MM.1S (cell line): Measurements from ENCODE around the gene ETAA1.

Source experiments
- DNase-seq: peaks from one replicate; pipeline ENCODE4 v3.0.0-alpha.2; 2015
- H2AFZ ChIP-seq: fragments of 300-600 bp; sonication (generic); 2 replicates; pipeline ENCODE4 v1.6.0; 2016; ENCODE audit warnings: antibody characterized with exemption, low read length
- H3F3A ChIP-seq: fragments of 300-600 bp; sonication (generic); 2 replicates; pipeline ENCODE4 v1.6.1; 2016; ENCODE audit warnings: mild to moderate bottlenecking, antibody characterized with exemption, low read length, moderate library complexity, mixed read lengths; ENCODE audit not compliant: insufficient read depth
- H3K27ac ChIP-seq: fragments of 300-600 bp; sonication (generic); 2 replicates; pipeline ENCODE4 v1.5.1; 2016; ENCODE audit warnings: mild to moderate bottlenecking, low read length
- H3K27me3 ChIP-seq: fragments of 300-600 bp; sonication (generic); replicated peaks from 2 replicates; pipeline ENCODE4 v1.6.0; 2016; ENCODE audit warnings: low read length; ENCODE audit not compliant: insufficient read depth
- H3K36me3 ChIP-seq: fragments of 300-600 bp; sonication (generic); replicated peaks from 2 replicates; pipeline ENCODE4 v1.6.1; 2016; ENCODE audit warnings: mild to moderate bottlenecking, low read length, mixed read lengths; ENCODE audit not compliant: insufficient read depth
- H3K4me1 ChIP-seq: fragments of 300-600 bp; sonication (generic); 2 replicates; pipeline ENCODE4 v1.6.1; 2016; ENCODE audit warnings: low read length, mixed read lengths
- H3K4me2 ChIP-seq: fragments of 300-600 bp; sonication (generic); 2 replicates; pipeline ENCODE4 v1.6.0; 2016; ENCODE audit warnings: low read depth, low read length
- H3K4me3 ChIP-seq: fragments of 300-600 bp; sonication (generic); 2 replicates; pipeline ENCODE4 v1.5.1; 2016; ENCODE audit warnings: low read length, mixed read lengths
- H3K79me2 ChIP-seq: fragments of 300-600 bp; sonication (generic); 2 replicates; pipeline ENCODE4 v1.6.1; 2016; ENCODE audit warnings: mixed run types, low read length, mixed read lengths
- H3K9ac ChIP-seq: fragments of 300-600 bp; sonication (generic); 2 replicates; pipeline ENCODE4 v1.6.1; 2016; ENCODE audit warnings: low read length, mixed read lengths
- H3K9me2 ChIP-seq: fragments of 300-600 bp; sonication (generic); replicated peaks from 2 replicates; pipeline ENCODE4 v1.6.1; 2016; ENCODE audit warnings: mild to moderate bottlenecking, low read length, mixed read lengths; ENCODE audit not compliant: insufficient read depth
- H3K9me3 ChIP-seq: fragments of 300-600 bp; sonication (generic); replicated peaks from 2 replicates; pipeline ENCODE4 v1.6.1; 2016; ENCODE audit warnings: mild to moderate bottlenecking, low read length, mixed read lengths; ENCODE audit not compliant: insufficient read depth
- H4K20me1 ChIP-seq: fragments of 300-600 bp; sonication (generic); 2 replicates; pipeline ENCODE4 v1.6.1; 2016; ENCODE audit warnings: mild to moderate bottlenecking, low read length, moderate library complexity, mixed read lengths; ENCODE audit not compliant: insufficient read depth
- EZH2 ChIP-seq: fragments of 300-600 bp; sonication (generic); optimal IDR thresholded peaks from 2 replicates; pipeline ENCODE3; 2017; ENCODE audit warnings: low read depth, mild to moderate bottlenecking, antibody characterized with exemption, low read length, mixed read lengths
- EZH2phosphoT487 ChIP-seq: fragments of 300-600 bp; sonication (generic); IDR thresholded peaks from 2 replicates; pipeline ENCODE4 v1.6.1; 2018; ENCODE audit warnings: antibody characterized with exemption, low read length
- TF ChIP-seq, protein P1 (sequence below): fragments of 300-600 bp; sonication (generic); IDR thresholded peaks from 2 replicates; pipeline ENCODE4 v1.5.1; 2016; ENCODE audit warnings: antibody characterized with exemption, low read length, mixed read lengths

ETAA1 gene

GRCh38 chr2:67374949-67375348 lies 22.2 kb upstream of the ETAA1 start:
- no peak overlapping the region for H3K4me2 ChIP-seq
- H3K27me3 ChIP-seq: no peaks in the 10 kb centered on the region

DNA sequence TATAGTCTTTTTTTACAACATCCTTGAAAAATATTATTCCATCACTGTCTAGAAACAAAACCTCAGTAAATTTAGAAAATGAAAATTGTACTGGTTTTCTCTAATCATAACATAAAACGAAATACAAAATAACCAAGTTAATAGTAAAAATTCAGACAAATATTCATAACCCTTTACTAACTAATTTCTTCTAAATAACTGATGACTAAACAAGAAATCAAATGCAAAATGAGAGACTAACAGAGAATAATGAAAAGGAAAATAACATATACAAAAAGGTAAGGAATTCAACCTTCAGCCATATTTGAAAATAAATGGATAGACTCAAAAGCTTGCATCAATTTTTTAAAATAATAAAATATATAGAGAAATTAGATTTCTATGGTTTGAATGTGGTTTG lies 18.6 kb upstream of the ETAA1 start:
- Histone ChIP-seq H3K9me3 (no peaks in the 10 kb centered on the region), H3K79me2 (no peaks in the 10 kb centered on the region), H2AFZ (no peak overlapping the region), H3K4me2 (no peak overlapping the region), H3K36me3 (no peaks in the 10 kb centered on the region), H3K27me3 (no peaks in the 10 kb centered on the region), H3K4me3 (no peak overlapping the region), H3K27ac (no peak overlapping the region), H4K20me1 (no peaks in the 10 kb centered on the region), H3K9me2 (no peaks in the 10 kb centered on the region; the same call in 1 of the 2 replicates), H3K4me1 (no peaks in the 10 kb centered on the region), H3K9ac (no peak overlapping the region), H3F3A (no peaks in the 10 kb centered on the region)
- DNase-seq: no peak
- TF ChIP-seq, protein P1, sequence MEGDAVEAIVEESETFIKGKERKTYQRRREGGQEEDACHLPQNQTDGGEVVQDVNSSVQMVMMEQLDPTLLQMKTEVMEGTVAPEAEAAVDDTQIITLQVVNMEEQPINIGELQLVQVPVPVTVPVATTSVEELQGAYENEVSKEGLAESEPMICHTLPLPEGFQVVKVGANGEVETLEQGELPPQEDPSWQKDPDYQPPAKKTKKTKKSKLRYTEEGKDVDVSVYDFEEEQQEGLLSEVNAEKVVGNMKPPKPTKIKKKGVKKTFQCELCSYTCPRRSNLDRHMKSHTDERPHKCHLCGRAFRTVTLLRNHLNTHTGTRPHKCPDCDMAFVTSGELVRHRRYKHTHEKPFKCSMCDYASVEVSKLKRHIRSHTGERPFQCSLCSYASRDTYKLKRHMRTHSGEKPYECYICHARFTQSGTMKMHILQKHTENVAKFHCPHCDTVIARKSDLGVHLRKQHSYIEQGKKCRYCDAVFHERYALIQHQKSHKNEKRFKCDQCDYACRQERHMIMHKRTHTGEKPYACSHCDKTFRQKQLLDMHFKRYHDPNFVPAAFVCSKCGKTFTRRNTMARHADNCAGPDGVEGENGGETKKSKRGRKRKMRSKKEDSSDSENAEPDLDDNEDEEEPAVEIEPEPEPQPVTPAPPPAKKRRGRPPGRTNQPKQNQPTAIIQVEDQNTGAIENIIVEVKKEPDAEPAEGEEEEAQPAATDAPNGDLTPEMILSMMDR: no peak
- TF ChIP-seq EZH2phosphoT487: no peak
- no peak for TF ChIP-seq EZH2

More at GRCh38 chr2:67374949-67375348, 22.2 kb upstream of the ETAA1 start:
- Histone ChIP-seq H3K9me3 (no peaks in the 10 kb centered on the region), H3K27ac (no peak overlapping the region), H3K36me3 (no peaks in the 10 kb centered on the region), H3K4me1 (no peaks in the 10 kb centered on the region), H3K9me2 (no peaks in the 10 kb centered on the region; the same call in 1 of the 2 replicates), H2AFZ (no peak overlapping the region), H4K20me1 (no peaks in the 10 kb centered on the region), H3F3A (no peaks in the 10 kb centered on the region), H3K9ac (no peak overlapping the region), H3K79me2 (no peaks in the 10 kb centered on the region), H3K4me3 (no peak overlapping the region)
- no peak for DNase-seq
- TF ChIP-seq EZH2: no peak
- TF ChIP-seq, protein P1: no peak

GRCh38 chr2:67379048-67379447 lies 18.1 kb upstream of the ETAA1 start:
- Histone ChIP-seq H3K4me3 (no peak overlapping the region), H3K27me3 (no peaks in the 10 kb centered on the region), H3K9me2 (no peaks in the 10 kb centered on the region; the same call in 1 of the 2 replicates), H3K9ac (no peak overlapping the region), H2AFZ (no peak overlapping the region), H3K9me3 (no peaks in the 10 kb centered on the region), H3K4me1 (peaks cover under 1% of the 10 kb centered on the region; the same call in 1 of the 2 replicates), H3F3A (no peaks in the 10 kb centered on the region), H3K27ac (no peak overlapping the region), H3K4me2 (no peak overlapping the region), H3K36me3 (no peaks in the 10 kb centered on the region), H3K79me2 (no peaks in the 10 kb centered on the region), H4K20me1 (no peaks in the 10 kb centered on the region)
- no peak for DNase-seq
- TF ChIP-seq, protein P1: no peak
